Heart left ventricle (tissue), 16 donors: ENCODE results near the gene ARL4C. TPM values are rescaled to one million over a fixed set of nuclear protein-coding genes. Genes with fewer than 3 reads are reported as not detected.
A peak's percentile ranks its signal among the peaks of the same experiment; 100 is the strongest.

ENCODE experiments used
- ATAC-seq, 4 donors: fragments of 200-7000 bp; cut with Tn5 transposase; one replicate each; pipeline ENCODE4 v1.9.1; 2020 to 2022; ENCODE audit warnings: moderate library complexity in 4 of 4, mild to moderate bottlenecking in 3 of 4, moderate number of reproducible peaks in 1 of 4
- DNase-seq, 5 donors: peaks; one replicate each; pipeline ENCODE4 v3.0.0-alpha.2; 2020
- H3K27ac ChIP-seq, 12 donors: fragments of 200-600 bp; sonication (generic) in 4 of 12; one replicate each; pipeline versions ENCODE4 v1.5.0 to v1.8.0; 2016 to 2022; ENCODE audit warnings: mild to moderate bottlenecking in 2 of 12
- H3K27me3 ChIP-seq, 9 donors: fragments of 200-600 bp; sonication (generic) in 2 of 9; one replicate each; pipeline versions ENCODE4 v1.5.1 to v1.8.0; 2016 to 2022; ENCODE audit warnings: mild to moderate bottlenecking in 3 of 9
- H3K36me3 ChIP-seq, 9 donors: fragments of 200-600 bp; sonication (generic) in 2 of 9; one replicate each; pipeline versions ENCODE4 v1.5.0 to v1.8.0; 2018 to 2022; ENCODE audit warnings: mild to moderate bottlenecking in 2 of 9
- H3K4me1 ChIP-seq, 12 donors: fragments of 200-600 bp; sonication (generic) in 4 of 12; one replicate each; pipeline versions ENCODE4 v1.5.0 to v1.8.0; 2016 to 2022; ENCODE audit warnings: mild to moderate bottlenecking in 3 of 12
- H3K4me3 ChIP-seq, 12 donors: fragments of 200-600 bp; sonication (generic) in 4 of 12; one replicate each; pipeline versions ENCODE4 v1.5.0 to v1.8.0; 2017 to 2022; ENCODE audit warnings: mild to moderate bottlenecking in 9 of 12, moderate library complexity in 4 of 12
- H3K9me3 ChIP-seq, 12 donors: fragments of 200-600 bp; sonication (generic) in 4 of 12; one replicate each; pipeline versions ENCODE4 v1.5.0 to v1.8.0; 2016 to 2022; ENCODE audit warnings: mild to moderate bottlenecking in 1 of 12
- POLR2A ChIP-seq, 2 donors: fragments of 450-650 bp; IDR thresholded peaks; one replicate each; pipeline ENCODE4 v1.6.1; 2017; ENCODE audit warnings: antibody characterized with exemption in 2 of 2, mild to moderate bottlenecking in 2 of 2, moderate library complexity in 2 of 2
- WGBS, 4 donors: extraction: QIAGEN DNeasy Blood & Tissue Kit in 2 of 4; methylation state at CpG; one replicate each; pipeline versions ENCODE4 v1.1.5 to v1.1.7; 2013 to 2018; 5-methylcytosine and 5-hydroxymethylcytosine counted together
- intact Hi-C, 10 donors: fragments of 100-400 bp; cut with DNase I; formaldehyde crosslinking; loops; one replicate each; pipeline versions ENCODE4 v1.11.1 to v1.14.2; 2022
- polyA plus RNA-seq, 2 donors: library from polyadenylated mRNA; stranded (reverse); fragments of 200-250 nt; gene quantifications; one replicate each; pipeline ENCODE4 v1.2.3, GENCODE V29; 2013
- total RNA-seq, 9 donors: library from RNA; depleted of rRNA in 2 of 9; stranded (reverse); fragments of >200 nt in 2 of 9; fragmentation: NEBNext Ultra II Directional in 3 of 9; extraction: Animal tissue kit (Norgen Biotek cat#: 25700) in 3 of 9; gene quantifications; one replicate each; pipeline versions ENCODE4 v1.1.0 to v1.2.4, GENCODE V29; 2016 to 2023
- TF ChIP-seq, protein P1 (sequence below), 12 donors: fragments of 200-600 bp; sonication (generic) in 4 of 12; IDR thresholded peaks; one replicate each; pipeline versions ENCODE4 v1.5.0 to v1.8.0; 2018 to 2022; ENCODE audit warnings: antibody characterized with exemption in 12 of 12, mild to moderate bottlenecking in 5 of 12
- donor health status: ischemic (EF 13 %, LVEDD 7.1; RV severe dilation, severe dysfunction).
- donor health status: healthy with polysubstance abuse.
- donor health status: DM: no; HTN: yes; CAD: no.
- donor health status: DM: no; HTN: no; CAD: no.
- donor health status: ischemic (EF 25% LVEDD 6.9; RV normal size, moderate dysfunction).
- donor health status: ischemic (EF 25% LVEDD 5.7; RV mildly dilated, moderate dysfunction).
- donor health status: healthy.
- donor health status: DM: yes; HTN: yes; CAD: no.
- donor health status: ischemic (EF 35%, LVEDD 5.7; RV mildly dilated, moderate dysfunction).
- donor health status: nonischemic (EF 11% LVEDD 7.7; RV severe dilation, severe dysfunction).
- donor health status: DM: yes; HTN: yes; CAD: no.
- donor health status: PGD.
- donor health status: ischemic (EF 29% LVEDD 5.4; RV normal size, mild dysfunction).
- donor health status: nonischemic (EF 23%, LVEDD 6.1; RV moderate dilation, normal function).

ARL4C gene
- total and polyA plus RNA-seq, 11 donors: 0.80 to 16.3 (median 2.2) TPM

DNA sequence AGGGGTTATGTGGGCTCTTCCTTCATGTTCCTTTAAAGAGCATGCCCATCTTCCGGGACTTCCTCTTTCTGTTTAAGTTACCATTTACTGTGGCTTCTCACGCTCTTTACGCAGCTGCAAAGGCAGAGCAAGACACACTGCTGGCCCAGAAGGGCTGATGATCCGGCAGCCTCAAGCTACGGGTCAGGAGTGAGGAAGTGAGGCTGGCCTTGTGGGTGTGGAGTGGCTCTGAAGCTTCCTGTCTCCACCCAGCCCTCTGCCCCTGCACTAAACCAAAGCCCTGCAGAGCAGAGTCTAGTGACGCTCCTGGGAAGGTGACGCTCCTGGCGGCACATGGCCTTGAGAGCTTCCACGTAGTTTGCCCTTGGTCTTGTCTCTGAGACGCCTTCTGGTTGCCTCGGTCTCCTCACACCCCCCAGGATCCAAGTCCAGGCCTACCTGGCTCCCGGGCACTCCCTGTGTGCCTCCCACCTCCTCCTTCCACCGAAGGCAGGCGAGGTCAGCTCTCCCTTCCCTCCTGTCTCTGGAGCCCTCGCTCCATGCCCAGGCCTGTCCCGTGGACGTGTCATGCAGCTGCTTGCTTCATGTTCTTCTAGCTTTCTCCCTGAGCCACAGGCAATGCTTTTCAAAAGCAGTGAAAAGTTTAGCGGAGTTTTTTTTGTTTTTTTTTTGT lies 50.3 kb downstream of the ARL4C start:
- DNase-seq: peak; percentile 74 to 85 (median 77)
- H3K9me3 ChIP-seq: no peaks in the 10 kb centered on the region
- intact Hi-C loops: loop anchor here in 2 of 10 donors (5.0 to 10.0 kb wide), 2 partner anchors 48 to 51 kb away; partner anchors contain the start of gene ARL4C (in 2 of the 2)
- no peaks in the 10 kb centered on the region for H3K36me3 ChIP-seq
- TF ChIP-seq POLR2A (IDR thresholded peaks at IDR 0.05): no peak
- TF ChIP-seq, protein P1, sequence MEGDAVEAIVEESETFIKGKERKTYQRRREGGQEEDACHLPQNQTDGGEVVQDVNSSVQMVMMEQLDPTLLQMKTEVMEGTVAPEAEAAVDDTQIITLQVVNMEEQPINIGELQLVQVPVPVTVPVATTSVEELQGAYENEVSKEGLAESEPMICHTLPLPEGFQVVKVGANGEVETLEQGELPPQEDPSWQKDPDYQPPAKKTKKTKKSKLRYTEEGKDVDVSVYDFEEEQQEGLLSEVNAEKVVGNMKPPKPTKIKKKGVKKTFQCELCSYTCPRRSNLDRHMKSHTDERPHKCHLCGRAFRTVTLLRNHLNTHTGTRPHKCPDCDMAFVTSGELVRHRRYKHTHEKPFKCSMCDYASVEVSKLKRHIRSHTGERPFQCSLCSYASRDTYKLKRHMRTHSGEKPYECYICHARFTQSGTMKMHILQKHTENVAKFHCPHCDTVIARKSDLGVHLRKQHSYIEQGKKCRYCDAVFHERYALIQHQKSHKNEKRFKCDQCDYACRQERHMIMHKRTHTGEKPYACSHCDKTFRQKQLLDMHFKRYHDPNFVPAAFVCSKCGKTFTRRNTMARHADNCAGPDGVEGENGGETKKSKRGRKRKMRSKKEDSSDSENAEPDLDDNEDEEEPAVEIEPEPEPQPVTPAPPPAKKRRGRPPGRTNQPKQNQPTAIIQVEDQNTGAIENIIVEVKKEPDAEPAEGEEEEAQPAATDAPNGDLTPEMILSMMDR (IDR thresholded peaks at IDR 0.05): no peak
- peaks cover 0 to 41% (median 10%) of the 10 kb centered on the region in 12 donors for H3K4me1 ChIP-seq
- H3K4me3 ChIP-seq: no peak overlapping the region
- WGBS, 4 donors: 65 to 72% (median 67%) methylated on average over 16 to 18 of the region's 18 CpGs
- peak; percentile 73 to 97 (median 92) for ATAC-seq
- no peaks in the 10 kb centered on the region for H3K27me3 ChIP-seq
- H3K27ac ChIP-seq: peak overlapping the region in 9 of 12 donors; percentile 18 to 92 (median 47)

DNA sequence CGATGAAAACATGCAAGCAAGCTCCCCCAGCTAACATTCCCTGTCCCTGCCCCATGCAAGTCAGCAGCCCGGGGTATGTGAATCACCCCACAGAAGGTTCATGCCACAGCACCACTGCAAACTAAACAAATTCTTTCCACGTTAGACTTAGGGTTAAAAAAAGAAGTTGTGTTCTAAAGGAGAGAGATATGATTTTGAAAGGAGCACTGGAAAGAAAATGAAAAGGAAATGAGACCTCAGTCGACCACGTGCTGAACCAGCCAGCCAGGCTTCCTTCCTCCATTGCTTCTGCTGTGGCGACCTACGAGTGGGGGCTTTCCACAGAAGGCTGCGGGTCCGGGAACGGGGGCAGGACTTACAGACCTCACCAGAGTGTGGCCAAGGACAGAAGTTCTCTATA lies 52.0 kb downstream of the ARL4C start:
- intact Hi-C loops: loop anchor here in 2 of 10 donors (5.0 to 10.0 kb wide), 2 partner anchors 50 to 52 kb away; partner anchors contain the start of gene ARL4C (in 2 of the 2)
- Histone ChIP-seq H3K4me1 (peaks cover 0 to 41% (median 10%) of the 10 kb centered on the region in 12 donors), H3K9me3 (no peaks in the 10 kb centered on the region), H3K4me3 (no peak overlapping the region), H3K27me3 (no peaks in the 10 kb centered on the region), H3K36me3 (no peaks in the 10 kb centered on the region), H3K27ac (peak overlapping the region in 4 of 12 donors; percentile 35 to 92 (median 46))
- 35 to 44% (median 38%) methylated on average over 10 of the region's 10 CpGs for WGBS, 4 donors
- DNase-seq: peak in 4 of 5 donors; percentile 43 to 75 (median 56)
- TF ChIP-seq, protein P1 (IDR thresholded peaks at IDR 0.05): no peak
- TF ChIP-seq POLR2A (IDR thresholded peaks at IDR 0.05): no peak
- ATAC-seq: peak; percentile 35 to 79 (median 50)

DNA sequence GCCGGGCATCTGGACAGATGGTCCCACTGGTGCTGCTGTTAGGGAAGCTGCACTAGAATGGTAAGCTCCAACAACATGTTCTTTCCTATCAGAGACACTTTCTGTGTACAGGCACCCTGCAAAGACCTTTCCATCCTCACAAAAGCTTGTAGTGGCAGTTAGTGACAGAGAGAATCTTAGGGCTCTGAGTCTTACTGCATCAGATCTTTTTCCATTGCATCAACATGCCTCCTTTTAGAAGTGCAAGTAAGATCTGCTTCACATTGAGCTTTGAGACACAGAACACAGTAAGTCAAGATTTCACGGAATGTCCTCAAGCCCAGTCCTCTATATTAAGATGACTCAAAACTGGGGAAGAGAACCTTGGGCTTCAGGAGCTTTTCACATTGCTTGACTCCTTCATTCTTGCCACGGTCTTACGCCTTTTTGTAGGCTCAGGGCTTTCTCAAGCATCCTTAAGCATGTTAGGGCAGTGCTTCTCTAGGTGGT lies 52.6 kb downstream of the ARL4C start:
- Histone ChIP-seq H3K36me3 (no peaks in the 10 kb centered on the region), H3K27me3 (no peaks in the 10 kb centered on the region), H3K27ac (peak overlapping the region in 2 of 12 donors; percentile 37 to 92), H3K9me3 (no peaks in the 10 kb centered on the region), H3K4me3 (no peak overlapping the region), H3K4me1 (peaks cover 0 to 41% (median 10%) of the 10 kb centered on the region in 12 donors)
- intact Hi-C loops: loop anchor here in 1 of 10 donors (10.0 kb wide), 1 partner anchor 51 kb away; the partner anchor contains the start of gene ARL4C
- no peak for TF ChIP-seq POLR2A (IDR thresholded peaks at IDR 0.05)
- TF ChIP-seq, protein P1 (IDR thresholded peaks at IDR 0.05): no peak
- DNase-seq (no peak), ATAC-seq (no peak)
- WGBS, 4 donors: 90 to 97% (median 93%) methylated on average over 4 of the region's 4 CpGs
